ENCODE data around the gene CD3D. TPM values are rescaled to one million over a fixed set of nuclear protein-coding genes. Genes with fewer than 3 reads are reported as not detected.
A peak's percentile ranks its signal among the peaks of the same experiment; 100 is the strongest.

Gene CD3D
- total and polyA plus RNA-seq, 2 donors (not counting 1 experiment from before 2014, with no cell fraction given) = 0.79 to 1.7 TPM

DNA sequence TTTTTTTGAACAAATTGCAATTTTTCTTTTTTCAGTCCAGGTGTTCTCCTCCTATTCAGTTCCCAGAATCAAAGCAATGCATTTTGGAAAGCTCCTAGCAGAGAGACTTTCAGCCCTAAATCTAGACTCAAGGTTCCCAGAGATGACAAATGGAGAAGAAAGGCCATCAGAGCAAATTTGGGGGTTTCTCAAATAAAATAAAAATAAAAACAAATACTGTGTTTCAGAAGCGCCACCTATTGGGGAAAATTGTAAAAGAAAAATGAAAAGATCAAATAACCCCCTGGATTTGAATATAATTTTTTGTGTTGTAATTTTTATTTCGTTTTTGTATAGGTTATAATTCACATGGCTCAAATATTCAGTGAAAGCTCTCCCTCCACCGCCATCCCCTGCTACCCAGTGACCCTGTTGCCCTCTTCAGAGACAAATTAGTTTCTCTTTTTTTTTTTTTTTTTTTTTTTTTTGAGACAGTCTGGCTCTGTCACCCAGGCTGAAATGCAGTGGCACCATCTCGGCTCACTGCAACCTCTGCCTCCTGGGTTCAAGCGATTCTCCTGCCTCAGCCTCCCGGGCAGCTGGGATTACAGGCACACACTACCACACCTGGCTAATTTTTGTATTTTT, 10.7 kb upstream of the CD3D start:
- POLR2A ChIA-PET = interaction anchor here (0.7 kb wide), 1 partner anchor 57 kb away, joined by 5 read pairs; no protein-coding TSS in a partner anchor
- intact Hi-C loops (cut with micrococcal nuclease) = loop anchor here (1.0 kb wide), 3 partner anchors 57 to 208 kb away; no protein-coding TSS in a partner anchor
- no peak overlapping the region for H3K4me3 Mint-ChIP-seq

DNA sequence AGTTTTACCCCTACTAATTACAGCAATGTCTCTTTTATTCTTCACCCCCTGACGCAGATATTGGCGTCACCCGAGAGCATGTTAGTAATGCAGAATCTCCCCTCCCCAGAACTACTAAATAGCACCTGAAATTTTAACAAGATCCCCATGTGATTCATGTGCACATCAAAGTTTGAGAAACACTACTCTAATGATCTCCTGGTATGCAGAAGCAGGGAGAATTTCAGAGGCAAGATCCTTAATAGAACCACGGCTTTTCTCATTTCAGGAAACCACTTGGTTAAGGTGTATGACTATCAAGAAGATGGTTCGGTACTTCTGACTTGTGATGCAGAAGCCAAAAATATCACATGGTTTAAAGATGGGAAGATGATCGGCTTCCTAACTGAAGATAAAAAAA, 7.0 kb upstream of the CD3D start:
- intact Hi-C loops (cut with micrococcal nuclease) = no loop called here
- CTCF ChIA-PET = interaction anchor here (0.6 to 6.8 kb wide), 3 partner anchors 12 to 151 kb away, joined by 3 to 92 read pairs (median 45); no protein-coding TSS in a partner anchor
- no peaks in the 10 kb centered on the region for H3K4me1 Mint-ChIP-seq

More for the DNA sequence above, 10.7 kb upstream of the CD3D start:
- Histone ChIP-seq H3K36me3 (replicated peaks in 1 of 2; ENCODE audit: control extremely low read depth in 1 of 2, control insufficient read depth in 1 of 2, extremely low read depth in 1 of 2, insufficient read depth in 2 of 2, low read length in 1 of 2) (no peaks in the 10 kb centered on the region), H3K27ac (ENCODE audit: low read length in 2 of 2) (no peak overlapping the region), H2AFZ (ENCODE audit: insufficient read depth, low read depth, low read length, poor library complexity, severe bottlenecking) (no peak overlapping the region), H3K4me1 (ENCODE audit: control insufficient read depth in 2 of 2, insufficient read depth in 2 of 2, low read length in 2 of 2) (no peaks in the 10 kb centered on the region), H3K9ac (ENCODE audit: low read length) (no peak overlapping the region), H3K79me2 (ENCODE audit: control insufficient read depth, insufficient read depth, low read length) (no peaks in the 10 kb centered on the region), H3K27me3 (replicated peaks in 1 of 4; ENCODE audit: control extremely low read depth in 1 of 4, control insufficient read depth in 3 of 4, insufficient read depth in 4 of 4, low read length in 3 of 4) (peaks cover 0 to 3% (median 0%) of the 10 kb centered on the region in 4 experiments), H3K4me2 (replicated peaks; ENCODE audit: low read depth, low read length, poor library complexity, severe bottlenecking) (no peak overlapping the region), H3K4me3 (ENCODE audit: control extremely low read depth in 1 of 5, extremely low read depth in 1 of 5, insufficient read depth in 1 of 5, low read depth in 2 of 5, low read length in 4 of 5) (no peak overlapping the region), H4K20me1 (ENCODE audit: control insufficient read depth, insufficient read depth, low read length, poor library complexity, severe bottlenecking) (no peaks in the 10 kb centered on the region), H3K9me3 (ENCODE audit: control extremely low read depth in 1 of 3, control insufficient read depth in 2 of 3, insufficient read depth in 1 of 3, low read length in 2 of 3) (no peaks in the 10 kb centered on the region)
- no peaks in the 10 kb centered on the region for H3K4me1 Mint-ChIP-seq
- H3K27ac Mint-ChIP-seq = no peak overlapping the region
- H3K27me3 Mint-ChIP-seq = peaks cover 20% of the 10 kb centered on the region
- peak; percentile 64 for DNase-seq
- no peak for ATAC-seq (ENCODE audit: low read depth)
- 0% methylated on average over 1 of the region's 6 CpGs for WGBS (ENCODE audit: insufficient coverage)
- CTCF ChIA-PET = interaction anchor here (0.7 to 6.8 kb wide), 16 partner anchors 10 to 160 kb away, joined by 3 to 92 read pairs (median 4); partner anchors contain the start of gene CD3D
- H3K9me3 Mint-ChIP-seq (ENCODE audit: insufficient read depth) = no peaks in the 10 kb centered on the region
- TF ChIP-seq, protein P1, sequence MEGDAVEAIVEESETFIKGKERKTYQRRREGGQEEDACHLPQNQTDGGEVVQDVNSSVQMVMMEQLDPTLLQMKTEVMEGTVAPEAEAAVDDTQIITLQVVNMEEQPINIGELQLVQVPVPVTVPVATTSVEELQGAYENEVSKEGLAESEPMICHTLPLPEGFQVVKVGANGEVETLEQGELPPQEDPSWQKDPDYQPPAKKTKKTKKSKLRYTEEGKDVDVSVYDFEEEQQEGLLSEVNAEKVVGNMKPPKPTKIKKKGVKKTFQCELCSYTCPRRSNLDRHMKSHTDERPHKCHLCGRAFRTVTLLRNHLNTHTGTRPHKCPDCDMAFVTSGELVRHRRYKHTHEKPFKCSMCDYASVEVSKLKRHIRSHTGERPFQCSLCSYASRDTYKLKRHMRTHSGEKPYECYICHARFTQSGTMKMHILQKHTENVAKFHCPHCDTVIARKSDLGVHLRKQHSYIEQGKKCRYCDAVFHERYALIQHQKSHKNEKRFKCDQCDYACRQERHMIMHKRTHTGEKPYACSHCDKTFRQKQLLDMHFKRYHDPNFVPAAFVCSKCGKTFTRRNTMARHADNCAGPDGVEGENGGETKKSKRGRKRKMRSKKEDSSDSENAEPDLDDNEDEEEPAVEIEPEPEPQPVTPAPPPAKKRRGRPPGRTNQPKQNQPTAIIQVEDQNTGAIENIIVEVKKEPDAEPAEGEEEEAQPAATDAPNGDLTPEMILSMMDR (IDR thresholded peaks at IDR 0.05) = peak; percentile 83
- TF ChIP-seq EZH2 (IDR thresholded peaks at IDR 0.05; ENCODE audit: borderline replicate concordance, insufficient read depth, low read depth, low read length, poor library complexity, severe bottlenecking) = no peak

More for the DNA sequence above, 7.0 kb upstream of the CD3D start:
- WGBS (ENCODE audit: insufficient coverage) = 68% methylated on average over 4 of the region's 6 CpGs
- Mint-ChIP-seq H3K4me3 (no peak overlapping the region), H3K27ac (no peak overlapping the region), H3K27me3 (peaks cover 31% of the 10 kb centered on the region), H3K9me3 (ENCODE audit: insufficient read depth) (no peaks in the 10 kb centered on the region)
- Histone ChIP-seq H3K27ac (ENCODE audit: low read length in 2 of 2) (no peak overlapping the region), H3K9ac (ENCODE audit: low read length) (no peak overlapping the region), H3K9me3 (ENCODE audit: control extremely low read depth in 1 of 3, control insufficient read depth in 2 of 3, insufficient read depth in 1 of 3, low read length in 2 of 3) (no peaks in the 10 kb centered on the region), H3K4me2 (replicated peaks; ENCODE audit: low read depth, low read length, poor library complexity, severe bottlenecking) (no peak overlapping the region), H3K79me2 (ENCODE audit: control insufficient read depth, insufficient read depth, low read length) (no peaks in the 10 kb centered on the region), H3K4me3 (ENCODE audit: control extremely low read depth in 1 of 5, extremely low read depth in 1 of 5, insufficient read depth in 1 of 5, low read depth in 2 of 5, low read length in 4 of 5) (no peak overlapping the region), H3K36me3 (replicated peaks in 1 of 2; ENCODE audit: control extremely low read depth in 1 of 2, control insufficient read depth in 1 of 2, extremely low read depth in 1 of 2, insufficient read depth in 2 of 2, low read length in 1 of 2) (no peaks in the 10 kb centered on the region), H3K27me3 (replicated peaks in 1 of 4; ENCODE audit: control extremely low read depth in 1 of 4, control insufficient read depth in 3 of 4, insufficient read depth in 4 of 4, low read length in 3 of 4) (peaks cover 0 to 4% (median 2%) of the 10 kb centered on the region in 4 experiments), H2AFZ (ENCODE audit: insufficient read depth, low read depth, low read length, poor library complexity, severe bottlenecking) (no peak overlapping the region), H4K20me1 (ENCODE audit: control insufficient read depth, insufficient read depth, low read length, poor library complexity, severe bottlenecking) (no peaks in the 10 kb centered on the region), H3K4me1 (ENCODE audit: control insufficient read depth in 2 of 2, insufficient read depth in 2 of 2, low read length in 2 of 2) (no peaks in the 10 kb centered on the region)
- TF ChIP-seq EZH2 (IDR thresholded peaks at IDR 0.05; ENCODE audit: borderline replicate concordance, insufficient read depth, low read depth, low read length, poor library complexity, severe bottlenecking) = no peak
- TF ChIP-seq, protein P1 (IDR thresholded peaks at IDR 0.05) = no peak
- POLR2A ChIA-PET = no interaction called here
- no peak for DNase-seq
- no peak for ATAC-seq (ENCODE audit: low read depth)

All from B cell (primary cell).